Endothelial cell of umbilical vein (primary cell): ENCODE measurements around the gene KCNE4.

Experiments
- CTCF ChIP-seq, 2 donors: IDR thresholded peaks; 1 replicate in 1 of 2; 2 replicates in 1 of 2; pipeline ENCODE4 v1.5.1; 2011; ENCODE audit warnings: low read length in 2 of 2, mild to moderate bottlenecking in 2 of 2, moderate library complexity in 2 of 2, control low read depth in 1 of 2, inconsistent platforms in 1 of 2, low read depth in 1 of 2; ENCODE audit not compliant: insufficient read depth in 1 of 2; ENCODE audit errors: extremely low read depth in 1 of 2
- EZH2 ChIP-seq: IDR thresholded peaks from 2 replicates; pipeline ENCODE4 v1.6.1; 2012; ENCODE audit warnings: borderline replicate concordance, low read depth, mild to moderate bottlenecking, moderate library complexity, low read length, inconsistent platforms; ENCODE audit not compliant: severe bottlenecking
- MAX ChIP-seq: IDR thresholded peaks from 2 replicates; pipeline ENCODE4 v1.6.1; 2011; ENCODE audit not compliant: insufficient read depth, insufficient read length

GRCh38 chr2:223026357-223027110 is 25.5 kb upstream of the KCNE4 start:
- TF ChIP-seq EZH2 (no peak), CTCF (IDR thresholded peaks at IDR 0.05; ENCODE audit: extremely low read depth in 1 of 2, insufficient read depth in 1 of 2, low read depth in 1 of 2, low read length in 2 of 2) (no peak), MAX (no peak)
